Endothelial cell of umbilical vein (primary cell): ENCODE measurements around the gene MME. TPM values are rescaled to one million over a fixed set of nuclear protein-coding genes. Genes with fewer than 3 reads are reported as not detected.

Source experiments
- BruUV-seq: library from RNA; stranded (reverse); fragments of 400-500 nt; replicated peaks from 2 replicates; lab custom pipeline; 2021; lab: Mats Ljungman, UMichigan
- CTCF ChIA-PET: fragments of 300-600, 350-600 bp; sonication (Branson Sonifier 250); formaldehyde crosslinking; loops from one replicate; lab custom pipeline; 2021; ENCODE audit warnings: antibody characterized with exemption, inconsistent platforms; lab: Charles Lee
- POLR2A ChIA-PET: fragments of 300-600, 350-600 bp; sonication (Branson Sonifier 250); formaldehyde crosslinking; loops from one replicate; lab custom pipeline; 2021; ENCODE audit warnings: antibody characterized with exemption, inconsistent platforms; lab: Charles Lee
- DNase-seq: peaks from one replicate; pipeline ENCODE4 v3.0.0-alpha.2; 2011; ENCODE audit warnings: low read depth, low spot score
- FAIRE-seq: peaks from 2 replicates; lab custom pipeline; 2011; peaks lifted over from hg19 to GRCh38; lab: Jason Lieb, UNC
- H2AFZ ChIP-seq: 2 replicates; pipeline ENCODE4 v1.6.0; 2012; ENCODE audit warnings: low read depth, low read length, control low read depth, inconsistent platforms
- H3K27ac ChIP-seq: 2 replicates; pipeline ENCODE4 v1.5.1; 2011; ENCODE audit warnings: low read depth, mild to moderate bottlenecking, control low read depth, low read length, moderate library complexity; ENCODE audit not compliant: insufficient read depth
- H3K27me3 ChIP-seq, 2 experiments: 2 replicates each; pipeline versions ENCODE4 v1.6.0 to v1.6.1; 2011; ENCODE audit warnings: low read length in 2 of 2, mixed read lengths in 1 of 2; ENCODE audit not compliant: control insufficient read depth in 2 of 2, insufficient read depth in 2 of 2
- H3K36me3 ChIP-seq, 2 experiments: 2 replicates in 1 of 2; 3 replicates in 1 of 2; pipeline ENCODE4 v1.5.1; 2011; ENCODE audit warnings: low read length in 2 of 2, mild to moderate bottlenecking in 1 of 2, moderate library complexity in 1 of 2; ENCODE audit not compliant: control insufficient read depth in 2 of 2, insufficient read depth in 2 of 2; ENCODE audit errors: extremely low read depth in 1 of 2
- H3K4me1 ChIP-seq: 3 replicates; pipeline ENCODE4 v1.5.1; 2011; ENCODE audit warnings: mild to moderate bottlenecking, low read length; ENCODE audit not compliant: control insufficient read depth, insufficient read depth; ENCODE audit errors: extremely low read depth
- H3K4me2 ChIP-seq: 2 replicates; pipeline ENCODE4 v1.6.1; 2011; ENCODE audit warnings: low read length, control low read depth, mixed read lengths; ENCODE audit not compliant: insufficient read depth
- H3K4me3 ChIP-seq, 3 experiments: fragments of 200-600 bp in 1 of 3; sonication (generic), shearing (Covaris generic) in 1 of 3; replicated peaks in 1 of 3; 2 replicates each; pipeline ENCODE4 v1.5.1; 2011 to 2016; ENCODE audit warnings: control low read depth in 3 of 3, low read length in 3 of 3, mild to moderate bottlenecking in 2 of 3, inconsistent platforms in 1 of 3, low read depth in 1 of 3, moderate library complexity in 1 of 3; ENCODE audit not compliant: insufficient read depth in 1 of 3
- H3K79me2 ChIP-seq: 2 replicates; pipeline ENCODE4 v1.6.0; 2012; ENCODE audit warnings: low read length, inconsistent platforms; ENCODE audit not compliant: control insufficient read depth, insufficient read depth
- H3K9ac ChIP-seq: replicated peaks from 2 replicates; pipeline ENCODE3; 2011; ENCODE audit warnings: low read length, control low read depth; ENCODE audit not compliant: insufficient read depth; ENCODE audit errors: extremely low read depth
- H3K9me1 ChIP-seq: replicated peaks from 3 replicates; pipeline ENCODE4 v1.6.0; 2011; ENCODE audit warnings: mild to moderate bottlenecking, low read length; ENCODE audit not compliant: control insufficient read depth, insufficient read depth; ENCODE audit errors: extremely low read depth
- H3K9me3 ChIP-seq: replicated peaks from 2 replicates; pipeline ENCODE4 v1.5.1; 2012; ENCODE audit warnings: low read length, inconsistent platforms; ENCODE audit not compliant: control insufficient read depth, insufficient read depth
- H4K20me1 ChIP-seq: replicated peaks from 2 replicates; pipeline ENCODE3; 2011; ENCODE audit warnings: mild to moderate bottlenecking, low read length; ENCODE audit not compliant: control insufficient read depth, insufficient read depth; ENCODE audit errors: extremely low read depth
- CTCF ChIP-seq, 2 donors: IDR thresholded peaks; 1 replicate in 1 of 2; 2 replicates in 1 of 2; pipeline ENCODE4 v1.5.1; 2011; ENCODE audit warnings: low read length in 2 of 2, mild to moderate bottlenecking in 2 of 2, moderate library complexity in 2 of 2, control low read depth in 1 of 2, inconsistent platforms in 1 of 2, low read depth in 1 of 2; ENCODE audit not compliant: insufficient read depth in 1 of 2; ENCODE audit errors: extremely low read depth in 1 of 2
- GATA2 ChIP-seq: IDR thresholded peaks from 2 replicates; pipeline ENCODE4 v1.7.0; 2011; ENCODE audit warnings: low read depth, mild to moderate bottlenecking, moderate library complexity, mixed read lengths, low read length; ENCODE audit not compliant: insufficient read length, insufficient read depth
- MYC ChIP-seq: IDR thresholded peaks from one replicate; pipeline ENCODE4 v1.6.1; 2011; ENCODE audit warnings: mild to moderate bottlenecking, low read depth, low read length
- POLR2AphosphoS5 ChIP-seq: IDR thresholded peaks from 2 replicates; pipeline ENCODE4 v1.6.1; 2012; ENCODE audit warnings: low read depth, mild to moderate bottlenecking, control low read depth, low read length, moderate library complexity; ENCODE audit not compliant: insufficient read depth
- dilution Hi-C: fragments of 300-500 bp; cut with MboI; formaldehyde crosslinking; loops from one replicate; pipeline ENCODE4 v1.15.0; 2019; ENCODE audit warnings: low sequenced_read_pairs; ENCODE audit not compliant: extremely low pct_ligation_motif_present
- intact Hi-C: fragments of 100-400 bp; cut with micrococcal nuclease; formaldehyde crosslinking; loops from one replicate; pipeline ENCODE4 v1.10.0; 2022
- polyA plus RNA-seq, 4 experiments: library from polyadenylated mRNA; depleted of rRNA in 3 of 4; stranded (reverse) in 3 of 4; unstranded in 1 of 4; fragments of >200 nt; gene quantifications; 2 replicates each; pipeline versions ENCODE4 v1.2.1 to v1.2.3, GENCODE V29; 2011 to 2012; ENCODE audit warnings: missing spikeins in 1 of 4
- total RNA-seq: library from RNA; stranded (reverse); gene quantifications from 2 replicates; pipeline ENCODE4 v1.2.3, GENCODE V29; 2021

MME gene
- total and polyA plus RNA-seq, 2 donors (not counting 3 experiments of a cell fraction or from before 2014, with no cell fraction given) = 6.0 to 10.5 TPM

DNA sequence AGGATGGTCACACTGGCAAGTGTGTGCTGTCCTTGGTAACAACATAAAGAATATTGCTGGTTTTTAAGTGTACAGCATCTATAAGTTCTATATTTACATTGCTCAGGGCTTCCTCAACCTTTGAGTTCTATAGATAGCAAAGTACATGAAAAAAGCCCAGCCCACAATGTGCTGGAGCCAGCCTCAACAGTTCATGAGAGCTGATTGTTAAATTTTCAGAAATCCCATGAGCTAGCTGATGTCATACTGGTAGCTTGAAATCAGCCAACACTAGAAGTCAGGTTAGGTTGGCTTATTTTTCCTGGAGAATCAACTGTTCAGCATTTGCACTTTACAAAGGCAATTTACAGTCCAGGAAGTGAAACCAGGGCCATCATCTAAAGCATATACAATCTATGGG, 110.6 kb downstream of the MME start:
- no peak for FAIRE-seq
- CTCF ChIA-PET = interaction anchor here (1.9 kb wide), 1 partner anchor 8 kb away, joined by 4 read pairs; no protein-coding TSS in a partner anchor
- BruUV-seq = no TSS peak

More for the DNA sequence above, 110.6 kb downstream of the MME start:
- H3K4me2 ChIP-seq = no peak overlapping the region
- intact Hi-C loops (no loop called here), dilution Hi-C loops (no loop called here)
- H3K9me1 ChIP-seq = no peaks in the 10 kb centered on the region
- H3K4me1 ChIP-seq = no peaks in the 10 kb centered on the region
- no peak overlapping the region for H2AFZ ChIP-seq
- H3K9me3 ChIP-seq = no peaks in the 10 kb centered on the region
- POLR2A ChIA-PET = no interaction called here
- no peak overlapping the region for H3K9ac ChIP-seq
- TF ChIP-seq POLR2AphosphoS5 (no peak), MYC (no peak), CTCF (IDR thresholded peaks at IDR 0.05; ENCODE audit: extremely low read depth in 1 of 2, insufficient read depth in 1 of 2, low read depth in 1 of 2, low read length in 2 of 2) (no peak), GATA2 (no peak)
- no peak for DNase-seq
- H3K27me3 ChIP-seq = no peaks in the 10 kb centered on the region
- H3K4me3 ChIP-seq = no peak overlapping the region
- no peaks in the 10 kb centered on the region for H3K36me3 ChIP-seq
- H3K79me2 ChIP-seq = no peaks in the 10 kb centered on the region
- no peak overlapping the region for H3K27ac ChIP-seq
- H4K20me1 ChIP-seq = no peaks in the 10 kb centered on the region
